ENCODE data around the gene AQP10.

DNA sequence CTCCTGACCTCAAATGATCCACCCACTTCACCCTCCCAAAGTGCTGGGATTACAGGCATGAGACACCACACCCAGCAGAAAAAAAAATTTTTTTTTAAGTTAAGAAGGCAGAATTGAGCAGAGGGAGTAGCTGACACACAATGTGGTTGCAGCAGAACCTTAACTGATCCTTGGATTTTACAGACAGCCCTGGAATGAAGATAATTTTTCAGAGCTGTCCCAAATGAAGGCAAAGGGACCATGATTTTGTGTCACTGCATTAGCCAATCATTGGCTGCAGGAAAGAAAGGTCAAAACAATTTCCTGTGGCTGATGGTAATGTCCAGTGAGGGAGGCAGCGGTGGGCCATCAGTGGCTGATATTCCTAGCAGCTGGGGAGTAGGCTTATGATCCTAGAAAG, 19.3 kb upstream of the AQP10 start:
- TF ChIP-seq, protein P1, sequence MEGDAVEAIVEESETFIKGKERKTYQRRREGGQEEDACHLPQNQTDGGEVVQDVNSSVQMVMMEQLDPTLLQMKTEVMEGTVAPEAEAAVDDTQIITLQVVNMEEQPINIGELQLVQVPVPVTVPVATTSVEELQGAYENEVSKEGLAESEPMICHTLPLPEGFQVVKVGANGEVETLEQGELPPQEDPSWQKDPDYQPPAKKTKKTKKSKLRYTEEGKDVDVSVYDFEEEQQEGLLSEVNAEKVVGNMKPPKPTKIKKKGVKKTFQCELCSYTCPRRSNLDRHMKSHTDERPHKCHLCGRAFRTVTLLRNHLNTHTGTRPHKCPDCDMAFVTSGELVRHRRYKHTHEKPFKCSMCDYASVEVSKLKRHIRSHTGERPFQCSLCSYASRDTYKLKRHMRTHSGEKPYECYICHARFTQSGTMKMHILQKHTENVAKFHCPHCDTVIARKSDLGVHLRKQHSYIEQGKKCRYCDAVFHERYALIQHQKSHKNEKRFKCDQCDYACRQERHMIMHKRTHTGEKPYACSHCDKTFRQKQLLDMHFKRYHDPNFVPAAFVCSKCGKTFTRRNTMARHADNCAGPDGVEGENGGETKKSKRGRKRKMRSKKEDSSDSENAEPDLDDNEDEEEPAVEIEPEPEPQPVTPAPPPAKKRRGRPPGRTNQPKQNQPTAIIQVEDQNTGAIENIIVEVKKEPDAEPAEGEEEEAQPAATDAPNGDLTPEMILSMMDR (IDR thresholded peaks at IDR 0.05): no peak
- no peak for TF ChIP-seq POLR2A (IDR thresholded peaks at IDR 0.05)
